Activated T-helper 1 cell treated with Interleukin-2 at 50 U/mL for 16 hours (primary cell): ENCODE measurements around the gene ELL.

Experiments used
- DNase-seq: peaks from one replicate; pipeline ENCODE4 v3.0.0-alpha.2; 2020; ENCODE audit warnings: low read depth

Gene ELL

DNA sequence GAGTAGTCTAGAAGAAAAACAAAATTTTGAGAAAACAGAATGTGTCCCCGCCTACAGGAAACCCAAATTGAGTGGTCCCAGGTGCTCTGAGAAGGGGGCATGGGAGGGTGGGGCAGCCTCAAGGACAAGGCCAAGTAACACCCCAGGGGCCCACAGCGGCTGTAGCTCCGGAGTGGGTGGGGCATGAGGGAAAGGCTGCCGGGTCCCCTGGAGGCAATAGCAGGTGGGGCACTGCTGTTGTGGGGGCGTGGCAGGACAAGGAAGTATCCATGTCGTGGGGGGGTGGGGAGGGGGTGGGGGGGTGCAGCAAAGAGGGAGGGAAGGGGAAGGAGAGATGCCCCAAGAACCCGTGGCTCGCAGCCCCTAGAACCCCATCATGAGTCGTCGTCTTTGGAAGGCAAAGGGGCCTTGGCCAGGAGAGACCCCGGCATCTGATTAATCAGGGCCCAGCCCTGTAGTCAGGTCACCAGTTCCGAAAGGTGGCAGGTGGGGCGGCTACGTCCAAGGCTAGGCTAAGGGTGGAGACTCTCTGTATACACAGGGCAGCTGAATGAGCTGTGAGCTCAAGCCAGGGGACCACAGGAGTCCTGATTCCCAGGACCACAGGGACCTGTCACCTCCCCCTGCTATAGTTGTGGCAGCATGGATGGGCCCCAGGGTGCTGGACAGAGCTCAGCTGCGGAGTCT, 76.5 kb downstream of the ELL start:
- no peak for DNase-seq

GRCh38 chr19:18444513-18444912, 77.4 kb downstream of the ELL start:
- no peak for DNase-seq

GRCh38 chr19:18443831-18444230, 78.0 kb downstream of the ELL start:
- no peak for DNase-seq

DNA sequence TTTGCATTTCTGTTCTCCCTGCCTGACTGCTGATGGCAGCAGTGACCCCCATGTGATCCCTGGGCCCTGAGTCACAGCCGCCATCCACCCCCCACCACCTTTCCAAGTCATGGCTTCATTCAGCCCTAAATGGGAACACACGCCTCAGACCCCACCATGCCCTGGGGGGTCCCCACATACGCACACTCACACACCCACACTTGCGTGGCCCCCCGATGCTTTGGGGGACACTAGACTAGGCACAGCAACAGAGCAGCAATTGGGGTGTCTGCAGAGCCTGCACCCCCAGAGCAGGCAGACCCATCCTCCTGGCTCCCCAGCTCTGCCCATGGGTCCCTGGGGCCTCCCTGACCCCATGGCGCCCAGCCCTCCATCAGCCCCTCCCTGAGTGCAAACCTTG, 78.5 kb downstream of the ELL start:
- DNase-seq = no peak

GRCh38 chr19:18442941-18443340, 78.9 kb downstream of the ELL start:
- no peak for DNase-seq

- DNase-seq = no peak
These were observed 79.8 kb downstream of the ELL start for GRCh38 chr19:18441804-18442788.

GRCh38 chr19:18440936-18441803, 80.7 kb downstream of the ELL start:
- no peak for DNase-seq

- DNase-seq = no peak
These were observed 81.4 kb downstream of the ELL start for GRCh38 chr19:18440415-18440877.

DNA sequence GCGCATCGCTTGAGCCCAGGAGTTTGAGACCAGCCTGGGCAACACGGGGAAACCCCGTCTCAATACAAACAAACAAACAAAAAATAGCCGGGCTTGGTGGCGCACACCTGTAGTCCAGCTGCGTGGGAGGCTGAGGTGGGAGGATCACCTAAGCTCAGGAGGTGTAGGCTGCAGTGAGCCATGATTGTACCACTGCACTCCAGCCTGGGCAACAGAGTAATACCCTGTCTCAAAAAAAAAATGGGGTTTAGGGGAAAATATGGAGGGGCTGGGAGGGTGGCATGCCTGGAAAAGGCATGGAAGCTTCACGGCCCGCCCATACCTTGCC, 82.0 kb downstream of the ELL start:
- no peak for DNase-seq

GRCh38 chr19:18439025-18439909, 82.6 kb downstream of the ELL start:
- DNase-seq = no peak

GRCh38 chr19:18438331-18439024, 83.4 kb downstream of the ELL start:
- no peak for DNase-seq

DNA sequence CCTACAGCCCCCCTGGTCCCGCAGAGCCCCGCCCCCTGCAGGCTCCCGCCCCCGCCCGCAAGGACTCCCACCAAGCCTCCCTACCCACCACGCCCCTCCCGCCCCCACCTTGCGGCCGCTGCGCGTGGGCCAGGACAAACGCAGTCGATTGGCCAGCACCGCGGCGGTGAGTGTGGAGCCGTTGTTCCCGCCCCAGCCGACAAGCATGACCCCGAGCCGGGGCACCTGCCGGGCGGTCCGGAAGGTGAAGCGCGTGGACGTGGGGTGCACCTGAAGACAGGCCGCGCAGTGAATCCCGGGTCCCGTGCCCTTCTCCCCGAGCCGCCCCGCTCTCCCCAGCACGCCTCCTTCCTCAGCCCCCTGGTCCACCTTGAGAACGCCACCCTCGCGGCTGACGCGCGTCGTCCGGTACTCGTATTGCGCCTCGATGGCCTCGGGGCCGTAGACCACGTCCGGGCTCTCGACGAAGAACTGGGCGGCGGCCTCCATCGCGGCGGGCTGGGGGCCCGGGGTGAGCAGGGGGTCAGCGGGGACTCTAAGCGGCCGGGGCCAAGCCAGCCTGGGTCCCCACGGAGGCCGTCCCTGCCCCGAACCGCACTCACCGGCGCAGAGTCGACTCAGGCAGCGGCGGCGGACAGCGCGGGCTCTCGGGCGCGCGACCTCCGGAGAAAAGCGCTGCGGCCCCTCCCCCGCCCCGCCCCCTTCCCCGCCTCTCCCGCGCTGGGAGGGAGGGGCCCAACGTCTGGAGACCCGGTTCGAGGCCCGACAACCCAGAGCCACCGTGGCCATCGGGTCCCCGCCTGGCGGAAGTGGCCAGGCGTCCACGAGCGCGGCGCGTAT, 84.2 kb downstream of the ELL start, which contains the start of gene ISYNA1:
Gene ISYNA1 (minus strand): TSS at position 643 of the 840 bp plus-strand sequence. CDS start 154 bp downstream, at position 489.
- no peak for DNase-seq

DNA sequence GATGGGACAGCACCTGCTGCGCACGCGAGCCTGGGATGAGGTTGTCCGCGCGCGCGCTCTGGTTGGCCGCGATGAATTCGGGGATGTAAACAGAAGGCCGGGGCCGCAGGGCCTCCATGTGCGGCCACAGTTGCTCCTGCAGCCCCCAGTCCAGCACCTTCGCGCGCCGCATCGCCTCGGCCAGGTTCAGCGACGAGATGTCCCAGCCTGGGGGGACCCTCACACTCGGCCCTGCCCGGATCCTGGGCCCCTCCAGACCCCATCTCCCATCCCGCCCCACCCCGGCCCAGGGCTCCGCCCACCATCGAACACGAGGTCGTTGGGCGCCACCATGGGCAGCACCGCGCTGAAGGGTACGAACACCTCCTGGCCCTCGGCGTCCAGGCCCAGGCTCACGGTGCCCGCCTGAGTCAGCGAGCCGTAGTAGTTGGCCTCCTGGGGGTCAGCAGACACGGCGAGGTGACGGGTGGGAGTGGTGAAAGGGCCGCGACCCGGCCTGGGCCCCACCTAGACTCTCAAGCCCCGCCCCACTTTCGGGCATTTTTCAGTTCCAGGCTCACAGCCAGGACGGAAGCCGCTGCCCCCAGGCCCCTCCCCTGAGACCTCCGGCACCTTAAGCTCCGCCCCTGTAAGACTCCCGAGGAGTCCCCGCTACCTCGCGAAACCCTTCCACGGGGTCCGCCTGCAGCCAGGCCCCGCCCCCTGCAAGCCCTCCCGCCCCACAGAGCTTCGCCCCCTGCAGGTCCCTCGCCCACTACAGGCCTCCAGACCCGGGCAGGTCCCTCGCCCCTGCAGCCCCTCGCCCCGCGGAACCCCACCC, 85.0 kb downstream of the ELL start:
- peak; percentile 66 for DNase-seq

DNA sequence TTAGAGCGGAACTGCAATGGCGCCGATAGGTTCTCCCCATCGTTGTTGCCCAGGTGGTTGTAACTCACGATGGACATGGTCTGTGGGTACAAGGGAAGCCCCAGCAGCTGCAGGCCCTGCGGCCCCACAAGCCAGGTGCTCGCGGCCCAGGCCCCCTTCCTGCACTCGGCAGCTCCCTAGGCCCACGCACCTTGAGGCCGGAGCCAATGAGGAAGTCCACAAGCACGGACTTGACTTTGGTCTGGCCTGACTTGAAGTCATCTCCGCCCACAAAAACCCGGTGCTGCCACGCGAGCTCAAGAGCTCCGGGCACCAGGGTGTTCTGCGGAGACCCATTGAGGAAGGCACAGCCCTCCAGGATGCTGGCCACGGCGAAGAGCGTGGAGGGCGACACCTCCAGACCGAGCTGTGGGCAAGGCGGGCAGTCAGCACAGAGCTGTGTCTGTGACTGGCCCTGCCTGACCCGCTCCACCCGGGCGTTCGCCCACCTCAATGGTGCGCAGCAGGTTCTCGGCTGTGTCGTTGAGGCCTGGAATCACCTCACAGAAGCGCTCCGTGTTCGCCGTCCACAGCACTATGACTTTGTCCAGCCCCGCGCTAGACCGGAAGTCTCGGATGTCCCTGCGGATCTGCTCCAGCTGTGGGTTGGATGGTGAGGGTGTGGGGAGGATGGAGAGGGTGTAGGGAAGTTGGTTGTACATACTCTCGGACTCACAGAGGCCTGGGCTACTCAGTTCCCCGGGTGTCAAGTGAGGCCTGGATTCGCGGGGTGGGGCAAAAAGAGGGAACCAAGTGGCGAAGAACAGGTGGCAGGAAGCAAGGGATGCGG, 85.8 kb downstream of the ELL start:
- DNase-seq = no peak

DNA sequence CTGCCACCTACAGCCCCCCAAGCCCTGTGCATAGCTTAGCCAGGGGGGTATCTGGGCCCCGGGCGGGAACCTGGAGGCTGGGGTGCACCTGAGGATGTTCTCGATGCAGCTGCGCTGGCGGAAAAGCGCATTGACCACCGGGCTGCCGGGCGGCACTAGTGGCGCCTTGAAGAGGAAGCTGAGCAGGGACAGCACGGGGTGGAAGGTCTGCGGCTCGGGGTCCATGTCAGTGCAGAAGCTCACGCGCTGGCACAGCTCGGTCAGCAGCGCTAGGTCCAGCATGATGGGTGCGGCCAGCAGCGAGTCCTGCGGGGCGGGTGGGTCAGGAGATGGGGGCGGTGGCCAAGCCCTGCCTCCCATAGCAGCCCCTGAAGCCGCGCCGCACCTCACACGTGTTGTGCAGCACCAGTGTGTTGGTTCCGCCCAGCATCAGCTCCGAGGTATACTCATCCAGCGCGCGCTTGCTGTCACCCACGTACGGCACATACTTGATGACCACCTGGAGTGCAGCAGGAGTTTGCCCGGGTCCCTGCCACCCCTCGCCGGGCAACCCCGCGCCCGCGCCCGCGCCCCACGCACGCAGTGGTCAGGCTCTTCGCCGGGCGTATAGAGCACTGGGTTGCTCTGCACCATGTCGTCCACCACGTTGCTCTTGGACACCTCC, 86.6 kb downstream of the ELL start:
- no peak for DNase-seq

DNA sequence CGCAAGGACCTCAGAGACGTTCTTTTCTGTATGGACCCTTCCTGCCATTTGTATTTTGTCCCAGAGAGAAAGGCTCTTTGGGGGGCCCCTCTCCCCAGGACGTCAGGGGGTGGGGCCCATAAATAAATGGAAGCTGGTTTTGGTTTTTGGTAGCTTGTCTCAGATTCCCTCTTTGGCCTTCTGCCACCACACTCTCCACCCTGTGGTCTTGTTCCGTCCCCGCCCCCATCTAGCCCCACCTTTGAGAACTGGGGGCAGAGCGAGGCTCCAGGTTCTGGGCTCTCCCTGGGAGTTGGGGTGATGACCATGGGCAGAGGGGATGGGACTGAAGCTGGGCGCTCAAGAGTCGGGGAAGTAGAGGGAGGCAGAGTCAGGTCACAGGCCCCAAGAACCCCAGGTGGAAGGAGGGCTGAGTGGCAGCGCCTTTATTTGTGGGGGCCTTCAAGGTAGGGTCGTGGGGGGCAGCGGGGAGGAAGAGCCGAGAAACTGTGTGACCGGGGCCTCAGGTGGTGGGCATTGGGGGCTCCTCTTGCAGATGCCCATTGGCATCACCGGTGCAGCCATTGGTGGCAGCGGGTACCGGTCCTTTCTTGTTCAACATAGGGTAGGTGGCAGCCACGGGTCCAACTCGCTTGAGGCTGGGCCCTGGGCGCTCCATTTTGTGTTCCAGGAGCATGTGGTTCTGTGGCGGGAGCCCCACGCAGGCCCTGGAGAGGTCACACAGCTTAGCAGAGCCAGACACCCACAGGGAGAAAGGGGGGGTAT, 87.3 kb downstream of the ELL start:
- no peak for DNase-seq
